LNCaP clone FGC (cell line): ENCODE measurements around the gene HS2ST1.

ENCODE experiments used
- DNase-seq: peaks from one replicate; pipeline ENCODE4 v3.0.0-alpha.2; 2011; ENCODE audit warnings: low read depth
- H3K4me3 ChIP-seq: 2 replicates; pipeline ENCODE4 v1.5.1; 2011; ENCODE audit warnings: mild to moderate bottlenecking, low read depth, low read length, control low read depth
- CTCF ChIP-seq: IDR thresholded peaks from 2 replicates; pipeline ENCODE4 v1.5.1; 2012; ENCODE audit warnings: mild to moderate bottlenecking; ENCODE audit not compliant: control insufficient read depth, insufficient read depth; ENCODE audit errors: extremely low read depth

HS2ST1 gene

GRCh38 chr1:87039096-87039495 is 124.7 kb downstream of the HS2ST1 start:
- no peak for TF ChIP-seq CTCF
- no peak for DNase-seq
- no peak overlapping the region for H3K4me3 ChIP-seq

DNA sequence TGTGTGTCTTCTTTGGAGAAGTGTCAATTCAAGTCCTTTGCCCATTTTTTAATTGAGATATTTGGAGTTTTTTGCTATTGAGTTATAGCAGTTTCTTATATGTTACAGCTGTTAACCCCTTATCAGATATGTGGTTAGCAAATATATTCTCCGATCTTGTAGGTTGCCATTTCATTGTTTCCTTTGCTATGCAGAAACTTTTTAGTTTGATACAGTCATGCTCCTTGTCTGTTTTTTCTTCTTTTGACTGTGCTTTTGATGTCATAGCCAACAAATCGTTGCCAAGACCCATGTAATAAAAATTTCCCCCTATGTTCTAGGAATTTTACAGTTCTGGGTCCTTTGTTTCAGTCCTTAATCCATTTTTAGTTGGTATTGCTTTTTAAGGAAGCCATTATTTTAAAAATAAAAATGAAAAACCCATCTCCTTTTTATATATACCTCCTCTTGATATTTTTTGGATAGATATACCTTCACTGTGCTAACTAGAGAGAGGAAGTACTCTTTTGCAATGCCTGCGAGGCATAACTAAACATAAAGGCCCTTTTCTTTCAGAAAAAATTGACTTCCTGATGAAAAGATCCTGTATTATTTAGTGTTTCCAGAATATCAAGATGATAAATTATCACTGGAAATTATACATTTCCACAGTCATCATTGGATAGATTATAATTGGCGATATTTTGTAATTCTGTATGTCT is 127.8 kb downstream of the HS2ST1 start:
- no peak for TF ChIP-seq CTCF
- DNase-seq, result no peak
- H3K4me3 ChIP-seq, result no peak overlapping the region

- DNase-seq, result no peak
- no peak overlapping the region for H3K4me3 ChIP-seq
- no peak for TF ChIP-seq CTCF
Observed at GRCh38 chr1:87044424-87044823, 130.0 kb downstream of the HS2ST1 start.

DNA sequence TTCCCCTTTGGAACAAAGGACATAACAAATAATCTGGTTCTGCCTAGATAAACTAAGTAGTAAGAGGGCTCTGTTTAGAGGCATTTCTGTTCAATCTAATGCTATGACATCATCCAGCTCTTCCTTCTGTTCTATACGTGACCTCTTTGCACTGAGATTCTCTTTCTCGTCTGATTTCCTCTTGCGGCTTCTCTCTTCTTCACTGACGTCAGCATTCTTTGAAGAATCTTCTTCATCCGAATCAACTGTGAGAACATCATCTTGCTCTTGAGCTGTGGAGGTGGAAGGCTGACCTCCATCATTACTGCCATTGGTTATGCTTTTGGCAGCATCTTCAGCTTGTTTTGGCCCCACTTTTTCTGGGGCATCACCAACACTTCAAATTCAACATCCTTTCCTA is 130.4 kb downstream of the HS2ST1 start:
- no peak for TF ChIP-seq CTCF
- H3K4me3 ChIP-seq, result no peak overlapping the region
- DNase-seq, result no peak

GRCh38 chr1:87045761-87046304 is 131.4 kb downstream of the HS2ST1 start:
- no peak for DNase-seq
- TF ChIP-seq CTCF, result no peak
- H3K4me3 ChIP-seq, result no peak overlapping the region

DNA sequence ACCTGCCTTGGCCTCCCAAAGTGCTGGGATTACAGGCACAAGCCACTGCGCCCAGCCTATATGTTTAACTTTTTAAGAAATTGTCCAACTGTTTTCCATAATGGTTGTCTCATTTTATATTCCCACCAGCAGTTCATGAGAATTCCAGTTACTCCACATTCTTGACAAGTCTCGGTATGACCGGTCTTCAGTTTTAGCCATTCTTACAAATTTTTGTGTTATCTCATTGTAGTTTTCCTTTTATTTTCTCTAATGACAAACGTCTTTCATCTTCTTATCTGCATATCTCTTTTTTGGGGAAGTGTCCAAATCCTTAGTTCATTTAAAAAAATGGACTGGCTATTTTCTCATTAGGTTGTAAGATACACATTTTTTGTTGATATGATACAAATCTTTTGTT is 132.5 kb downstream of the HS2ST1 start:
- TF ChIP-seq CTCF, result no peak
- no peak overlapping the region for H3K4me3 ChIP-seq
- no peak for DNase-seq

DNA sequence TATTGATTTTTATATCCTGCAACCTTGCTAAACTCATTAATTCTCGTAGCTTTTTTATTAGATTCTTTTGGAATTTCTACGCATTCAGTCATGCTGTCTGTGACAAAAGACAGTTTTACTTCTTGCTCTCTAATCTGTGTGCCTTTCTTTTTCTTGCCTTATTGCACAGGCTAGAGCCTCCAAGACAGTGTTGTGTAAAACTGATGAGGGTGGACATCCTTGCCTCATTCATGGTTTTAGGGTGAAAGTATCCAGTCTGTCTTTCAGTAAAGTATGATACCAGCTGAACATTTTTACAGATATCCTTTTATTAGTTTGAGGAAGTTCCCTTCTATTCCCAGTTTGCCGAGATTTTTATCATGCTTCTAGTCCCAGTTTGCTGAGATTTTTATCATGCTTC is 133.8 kb downstream of the HS2ST1 start:
- no peak for DNase-seq
- H3K4me3 ChIP-seq, result no peak overlapping the region
- TF ChIP-seq CTCF, result no peak
